GM23248 (cell line): ENCODE measurements around the gene STXBP6. TPM values are rescaled to one million over a fixed set of nuclear protein-coding genes. Genes with fewer than 3 reads are reported as not detected.

ENCODE experiments used
- DNase-seq: peaks from one replicate; pipeline ENCODE4 v3.0.0-alpha.2; 2015
- H2AFZ ChIP-seq: fragments of 200-600 bp; sonication (generic); 2 replicates; pipeline ENCODE4 v1.6.1; 2016; ENCODE audit warnings: antibody characterized with exemption
- H3F3A ChIP-seq: fragments of 200-600 bp; sonication (generic); 2 replicates; pipeline ENCODE4 v1.6.1; 2016; ENCODE audit warnings: mild to moderate bottlenecking, antibody characterized with exemption, mixed run types; ENCODE audit not compliant: insufficient read depth
- H3K27ac ChIP-seq: fragments of 200-600 bp; sonication (generic); 2 replicates; pipeline ENCODE4 v1.5.1; 2016; ENCODE audit warnings: mild to moderate bottlenecking
- H3K27me3 ChIP-seq: fragments of 200-600 bp; sonication (generic); replicated peaks from 2 replicates; pipeline ENCODE4 v1.6.1; 2016; ENCODE audit warnings: mild to moderate bottlenecking; ENCODE audit not compliant: insufficient read depth
- H3K36me3 ChIP-seq: fragments of 200-600 bp; sonication (generic); 2 replicates; pipeline ENCODE4 v1.6.1; 2016; ENCODE audit warnings: low read depth, mild to moderate bottlenecking
- H3K4me1 ChIP-seq: fragments of 200-600 bp; sonication (generic); 2 replicates; pipeline ENCODE4 v1.6.1; 2016; ENCODE audit warnings: mild to moderate bottlenecking; ENCODE audit not compliant: insufficient read depth
- H3K4me2 ChIP-seq: fragments of 200-600 bp; sonication (generic); one replicate; pipeline ENCODE4 v1.6.1; 2016; ENCODE audit warnings: mild to moderate bottlenecking; ENCODE audit not compliant: unreplicated experiment
- H3K4me3 ChIP-seq: fragments of 200-600 bp; sonication (generic); 2 replicates; pipeline ENCODE4 v1.5.1; 2016; ENCODE audit warnings: mild to moderate bottlenecking
- H3K79me2 ChIP-seq: fragments of 200-600 bp; sonication (generic); 2 replicates; pipeline ENCODE4 v1.6.1; 2016; ENCODE audit warnings: mild to moderate bottlenecking; ENCODE audit not compliant: insufficient read depth
- H3K9ac ChIP-seq: fragments of 200-600 bp; sonication (generic); 2 replicates; pipeline ENCODE4 v1.6.1; 2016; ENCODE audit warnings: mild to moderate bottlenecking
- H3K9me2 ChIP-seq: fragments of 200-600 bp; sonication (generic); 2 replicates; pipeline ENCODE4 v1.6.1; 2016; ENCODE audit warnings: mixed run types, mild to moderate bottlenecking, moderate library complexity; ENCODE audit not compliant: insufficient read depth
- H3K9me3 ChIP-seq: fragments of 200-600 bp; sonication (generic); one replicate; pipeline ENCODE4 v1.6.1; 2017; ENCODE audit warnings: low read depth
- H4K20me1 ChIP-seq: fragments of 200-600 bp; sonication (generic); 2 replicates; pipeline ENCODE4 v1.6.0; 2016; ENCODE audit not compliant: insufficient read depth
- EZH2 ChIP-seq: fragments of 200-600 bp; sonication (generic); IDR thresholded peaks from 2 replicates; pipeline ENCODE4 v1.6.1; 2018; ENCODE audit warnings: antibody characterized with exemption, mild to moderate bottlenecking; ENCODE audit not compliant: insufficient read depth, poor library complexity, severe bottlenecking
- EZH2phosphoT487 ChIP-seq: fragments of 200-600 bp; sonication (generic); IDR thresholded peaks from 2 replicates; pipeline ENCODE4 v1.6.1; 2018; ENCODE audit warnings: antibody characterized with exemption, moderate library complexity, mild to moderate bottlenecking, low read depth; ENCODE audit not compliant: insufficient read depth
- WGBS, 2 experiments: methylation state at CpG; one replicate each; pipeline ENCODE4 v1.1.6; 2015 to 2017; ENCODE audit warnings: low lambda C conversion rate in 2 of 2, low coverage in 1 of 2; ENCODE audit errors: missing lambda C conversion rate in 2 of 2; 5-methylcytosine and 5-hydroxymethylcytosine counted together
- in situ Hi-C: fragments of 300-500 bp; cut with MboI; formaldehyde crosslinking; loops from 2 replicates; pipeline ENCODE4 v1.15.0; 2020
- polyA plus RNA-seq: library from polyadenylated mRNA; unstranded; fragments of >200 nt; fragmentation: Nextera tagmentation; extraction: Ambion mirVana; gene quantifications from 2 replicates; pipeline ENCODE4 v1.2.1, GENCODE V29; 2016
- total RNA-seq: library from RNA; depleted of rRNA; stranded (reverse); fragments of >200 nt; shearing (Covaris generic); gene quantifications from 2 replicates; pipeline ENCODE4 v1.2.3, GENCODE V29; 2014

Gene STXBP6
- total and polyA plus RNA-seq, 2 experiments from 2014 or later: 13.9 to 19.6 TPM

- DNase-seq: peak; percentile 28
- no peaks in the 10 kb centered on the region for H3K9me3 ChIP-seq
- H3K4me1 ChIP-seq: peaks cover 24% of the 10 kb centered on the region
- H3K27me3 ChIP-seq: no peaks in the 10 kb centered on the region
- TF ChIP-seq EZH2phosphoT487 (no peak), EZH2 (no peak)
- no peaks in the 10 kb centered on the region for H4K20me1 ChIP-seq
- H3K9ac ChIP-seq: no peak overlapping the region
- peaks cover 30% of the 10 kb centered on the region for H3F3A ChIP-seq
- peaks cover 51% of the 10 kb centered on the region for H3K79me2 ChIP-seq
- H3K36me3 ChIP-seq: no peaks in the 10 kb centered on the region
- H3K9me2 ChIP-seq: no peaks in the 10 kb centered on the region
- no peak overlapping the region for H3K4me3 ChIP-seq
- no peak overlapping the region for H3K4me2 ChIP-seq
- H3K27ac ChIP-seq: no peak overlapping the region
- in situ Hi-C loops: no loop called here
- 93 to 97% methylated on average over 1 of the region's 1 CpG for WGBS, 2 experiments
- no peak overlapping the region for H2AFZ ChIP-seq
Observed at GRCh38 chr14:24913021-24913420, 136.9 kb downstream of the STXBP6 start.

- peak overlapping the region; percentile 71 for H2AFZ ChIP-seq
- peak overlapping the region; percentile 39 for H3K9ac ChIP-seq
- H4K20me1 ChIP-seq: no peaks in the 10 kb centered on the region
- H3K27ac ChIP-seq: peak overlapping the region; percentile 74
- DNase-seq: peak; percentile 96
- peaks cover 30% of the 10 kb centered on the region for H3F3A ChIP-seq
- no peaks in the 10 kb centered on the region for H3K27me3 ChIP-seq
- no peaks in the 10 kb centered on the region for H3K9me3 ChIP-seq
- peaks cover 24% of the 10 kb centered on the region for H3K4me1 ChIP-seq
- H3K4me2 ChIP-seq: peak overlapping the region; percentile 87
- TF ChIP-seq EZH2 (no peak), EZH2phosphoT487 (no peak)
- peaks cover 41% of the 10 kb centered on the region for H3K79me2 ChIP-seq
- H3K4me3 ChIP-seq: peak overlapping the region; percentile 66
- no peaks in the 10 kb centered on the region for H3K9me2 ChIP-seq
- no peaks in the 10 kb centered on the region for H3K36me3 ChIP-seq
- in situ Hi-C loops: no loop called here
- WGBS, 2 experiments: 22 to 29% methylated on average over 5 of the region's 5 CpGs
Observed at GRCh38 chr14:24911324-24912109, 138.4 kb downstream of the STXBP6 start.

- H3K79me2 ChIP-seq: peaks cover 38% of the 10 kb centered on the region
Observed at GRCh38 chr14:24910408-24910986, 139.4 kb downstream of the STXBP6 start.

GRCh38 chr14:24909523-24910302, 140.2 kb downstream of the STXBP6 start:
- Histone ChIP-seq H3F3A (peaks cover 30% of the 10 kb centered on the region), H3K4me2 (no peak overlapping the region), H2AFZ (no peak overlapping the region), H4K20me1 (no peaks in the 10 kb centered on the region), H3K9me2 (no peaks in the 10 kb centered on the region), H3K27ac (no peak overlapping the region), H3K9ac (no peak overlapping the region), H3K4me3 (no peak overlapping the region), H3K36me3 (no peaks in the 10 kb centered on the region), H3K79me2 (peaks cover 37% of the 10 kb centered on the region), H3K4me1 (peaks cover 24% of the 10 kb centered on the region), H3K9me3 (no peaks in the 10 kb centered on the region), H3K27me3 (no peaks in the 10 kb centered on the region)
- no peak for TF ChIP-seq EZH2phosphoT487
- TF ChIP-seq EZH2: no peak
- DNase-seq: no peak
- in situ Hi-C loops: no loop called here
- 94 to 95% methylated on average over 6 of the region's 6 CpGs for WGBS, 2 experiments

More at GRCh38 chr14:24910408-24910986, 139.4 kb downstream of the STXBP6 start:
- Histone ChIP-seq H3K4me1 (peaks cover 24% of the 10 kb centered on the region), H2AFZ (no peak overlapping the region), H3K27ac (no peak overlapping the region), H3F3A (peaks cover 30% of the 10 kb centered on the region), H3K27me3 (no peaks in the 10 kb centered on the region), H3K9me2 (no peaks in the 10 kb centered on the region), H3K4me2 (no peak overlapping the region), H3K9me3 (no peaks in the 10 kb centered on the region), H3K9ac (no peak overlapping the region), H3K36me3 (no peaks in the 10 kb centered on the region), H3K4me3 (no peak overlapping the region), H4K20me1 (no peaks in the 10 kb centered on the region)
- no peak for TF ChIP-seq EZH2
- no peak for TF ChIP-seq EZH2phosphoT487
- WGBS, 2 experiments: 97 to 98% methylated on average over 3 of the region's 3 CpGs
- in situ Hi-C loops: no loop called here
- no peak for DNase-seq
